MCF 10A (cell line): ENCODE data around the gene PLA2G4E. TPM values are rescaled to one million over a fixed set of nuclear protein-coding genes. Genes with fewer than 3 reads are reported as not detected.

Experiments
- BruUV-seq: library from RNA; stranded (reverse); fragments of 400-500 nt; replicated peaks from 2 replicates; lab custom pipeline; 2021; lab: Mats Ljungman, UMichigan
- CTCF ChIA-PET: fragments of 300-600 bp; sonication (Branson Sonifier 250); formaldehyde crosslinking; extraction: SDS; loops from one replicate; lab custom pipeline; 2021; ENCODE audit warnings: antibody characterized with exemption, inconsistent platforms; lab: Yijun Ruan, JAX
- POLR2A ChIA-PET: fragments of 300-600, 350-650 bp; sonication (Branson Sonifier 250); formaldehyde crosslinking; extraction: SDS; loops from one replicate; lab custom pipeline; 2020; ENCODE audit warnings: antibody characterized with exemption, inconsistent platforms; lab: Yijun Ruan, JAX
- DNase-seq: peaks from one replicate; pipeline ENCODE4 v3.0.0-alpha.2; 2018; ENCODE audit not compliant: unreplicated experiment
- H3K27ac Mint-ChIP-seq: one replicate; pipeline ENCODE4 v1.8.0; 2022; ENCODE audit warnings: mild to moderate bottlenecking, low read depth, mixed read lengths; ENCODE audit not compliant: unreplicated experiment
- H3K27me3 Mint-ChIP-seq: one replicate; pipeline ENCODE4 v1.8.0; 2022; ENCODE audit warnings: mixed read lengths; ENCODE audit not compliant: insufficient read depth, unreplicated experiment
- H3K36me3 Mint-ChIP-seq: one replicate; pipeline ENCODE4 v1.8.0; 2022; ENCODE audit warnings: mild to moderate bottlenecking, moderate library complexity, mixed read lengths; ENCODE audit not compliant: insufficient read depth, unreplicated experiment
- H3K4me1 Mint-ChIP-seq: one replicate; pipeline ENCODE4 v1.8.0; 2022; ENCODE audit warnings: mixed read lengths; ENCODE audit not compliant: insufficient read depth, unreplicated experiment
- H3K4me3 Mint-ChIP-seq: one replicate; pipeline ENCODE4 v1.8.0; 2022; ENCODE audit warnings: mild to moderate bottlenecking, moderate library complexity, mixed read lengths; ENCODE audit not compliant: unreplicated experiment
- H3K9me3 Mint-ChIP-seq: one replicate; pipeline ENCODE4 v1.8.0; 2022; ENCODE audit warnings: mixed read lengths; ENCODE audit not compliant: unreplicated experiment
- intact Hi-C: fragments of 100-400 bp; cut with micrococcal nuclease; formaldehyde crosslinking; loops from 2 replicates; pipeline ENCODE4 v1.14.1; 2022
- total RNA-seq: library from RNA; stranded (reverse); gene quantifications from 2 replicates; pipeline ENCODE4 v1.2.3, GENCODE V29; 2022
- TF ChIP-seq, protein P1 (sequence below): fragments of 200-600 bp; IDR thresholded peaks from one replicate; pipeline ENCODE4 v1.8.0; 2022; ENCODE audit warnings: antibody characterized with exemption, mild to moderate bottlenecking; ENCODE audit not compliant: unreplicated experiment

PLA2G4E gene
- total RNA-seq, 1 experiment from 2014 or later: 0.12 TPM

DNA sequence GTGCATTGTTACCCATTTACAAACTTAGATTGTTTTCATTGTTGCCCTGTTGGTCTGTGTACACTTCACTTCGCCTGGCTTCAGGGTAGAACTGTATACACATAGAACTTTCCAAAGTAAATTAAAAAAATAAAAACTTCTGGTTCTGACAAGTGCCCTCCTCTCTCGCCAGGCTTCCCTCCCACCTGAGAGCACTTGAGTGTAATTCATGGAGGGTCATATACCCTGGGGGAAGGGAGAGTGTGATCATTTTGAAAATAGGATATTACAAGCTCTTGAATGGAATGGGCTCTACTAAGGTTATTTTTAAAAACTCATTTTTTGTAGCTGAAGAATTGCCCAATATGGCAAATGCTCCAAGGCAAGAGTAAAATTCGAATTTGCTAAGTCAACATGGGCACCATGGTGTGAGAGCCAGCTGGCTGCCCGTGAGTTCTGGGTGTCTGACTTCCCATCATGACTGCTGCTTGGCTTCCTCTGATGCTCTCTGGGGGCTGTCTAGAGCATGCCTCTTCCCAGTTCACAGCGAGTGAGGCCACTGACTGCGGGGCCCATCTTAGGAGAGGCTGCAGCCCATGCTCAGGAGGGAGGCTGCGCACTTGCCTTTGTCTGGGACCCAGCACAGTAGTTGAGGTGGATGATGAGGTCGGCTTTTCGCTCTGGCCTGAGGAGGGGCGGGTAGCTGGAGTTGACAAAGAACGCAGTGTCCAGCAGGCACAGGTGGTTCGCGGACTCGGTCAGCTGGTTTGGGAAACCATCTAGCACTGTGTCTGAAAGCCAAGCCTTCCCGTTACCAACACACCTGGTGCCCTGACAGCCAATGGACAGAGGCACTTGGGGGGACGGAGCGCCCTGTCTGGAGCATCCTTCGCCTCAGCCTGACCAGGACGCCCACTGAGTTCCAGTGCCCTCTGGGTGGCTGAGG is 35.3 kb downstream of the PLA2G4E start:
- POLR2A ChIA-PET: interaction anchor here (1.8 kb wide), 1 partner anchor 13 kb away, joined by 4 read pairs; the partner anchor contains the start of gene EHD4
- intact Hi-C loops: no loop called here
- no peak for DNase-seq
- BruUV-seq: no TSS peak
- TF ChIP-seq, protein P1, sequence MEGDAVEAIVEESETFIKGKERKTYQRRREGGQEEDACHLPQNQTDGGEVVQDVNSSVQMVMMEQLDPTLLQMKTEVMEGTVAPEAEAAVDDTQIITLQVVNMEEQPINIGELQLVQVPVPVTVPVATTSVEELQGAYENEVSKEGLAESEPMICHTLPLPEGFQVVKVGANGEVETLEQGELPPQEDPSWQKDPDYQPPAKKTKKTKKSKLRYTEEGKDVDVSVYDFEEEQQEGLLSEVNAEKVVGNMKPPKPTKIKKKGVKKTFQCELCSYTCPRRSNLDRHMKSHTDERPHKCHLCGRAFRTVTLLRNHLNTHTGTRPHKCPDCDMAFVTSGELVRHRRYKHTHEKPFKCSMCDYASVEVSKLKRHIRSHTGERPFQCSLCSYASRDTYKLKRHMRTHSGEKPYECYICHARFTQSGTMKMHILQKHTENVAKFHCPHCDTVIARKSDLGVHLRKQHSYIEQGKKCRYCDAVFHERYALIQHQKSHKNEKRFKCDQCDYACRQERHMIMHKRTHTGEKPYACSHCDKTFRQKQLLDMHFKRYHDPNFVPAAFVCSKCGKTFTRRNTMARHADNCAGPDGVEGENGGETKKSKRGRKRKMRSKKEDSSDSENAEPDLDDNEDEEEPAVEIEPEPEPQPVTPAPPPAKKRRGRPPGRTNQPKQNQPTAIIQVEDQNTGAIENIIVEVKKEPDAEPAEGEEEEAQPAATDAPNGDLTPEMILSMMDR: no peak
- Mint-ChIP-seq H3K27me3 (no peaks in the 10 kb centered on the region), H3K4me1 (peaks cover 6% of the 10 kb centered on the region), H3K9me3 (no peaks in the 10 kb centered on the region), H3K27ac (no peak overlapping the region), H3K36me3 (no peaks in the 10 kb centered on the region), H3K4me3 (no peak overlapping the region)
- CTCF ChIA-PET: interaction anchor here (0.8 to 9.5 kb wide), 6 partner anchors 13 to 152 kb away, joined by 3 to 159 read pairs (median 4); no protein-coding TSS in a partner anchor

GRCh38 chr15:41984622-41985021 is 36.2 kb downstream of the PLA2G4E start:
- Mint-ChIP-seq H3K27me3 (no peaks in the 10 kb centered on the region), H3K4me1 (peaks cover 6% of the 10 kb centered on the region), H3K27ac (no peak overlapping the region), H3K9me3 (no peaks in the 10 kb centered on the region), H3K36me3 (no peaks in the 10 kb centered on the region), H3K4me3 (no peak overlapping the region)
- no peak for DNase-seq
- ChIA-PET CTCF (interaction anchor here (0.6 to 9.5 kb wide), 7 partner anchors 10 to 100 kb away, joined by 3 to 159 read pairs (median 4); partner anchors contain the start of gene EHD4), POLR2A (interaction anchor here (1.5 kb wide), 1 partner anchor 48 kb away, joined by 3 read pairs; no protein-coding TSS in a partner anchor)
- BruUV-seq: no TSS peak
- intact Hi-C loops: no loop called here
- TF ChIP-seq, protein P1: no peak

DNA sequence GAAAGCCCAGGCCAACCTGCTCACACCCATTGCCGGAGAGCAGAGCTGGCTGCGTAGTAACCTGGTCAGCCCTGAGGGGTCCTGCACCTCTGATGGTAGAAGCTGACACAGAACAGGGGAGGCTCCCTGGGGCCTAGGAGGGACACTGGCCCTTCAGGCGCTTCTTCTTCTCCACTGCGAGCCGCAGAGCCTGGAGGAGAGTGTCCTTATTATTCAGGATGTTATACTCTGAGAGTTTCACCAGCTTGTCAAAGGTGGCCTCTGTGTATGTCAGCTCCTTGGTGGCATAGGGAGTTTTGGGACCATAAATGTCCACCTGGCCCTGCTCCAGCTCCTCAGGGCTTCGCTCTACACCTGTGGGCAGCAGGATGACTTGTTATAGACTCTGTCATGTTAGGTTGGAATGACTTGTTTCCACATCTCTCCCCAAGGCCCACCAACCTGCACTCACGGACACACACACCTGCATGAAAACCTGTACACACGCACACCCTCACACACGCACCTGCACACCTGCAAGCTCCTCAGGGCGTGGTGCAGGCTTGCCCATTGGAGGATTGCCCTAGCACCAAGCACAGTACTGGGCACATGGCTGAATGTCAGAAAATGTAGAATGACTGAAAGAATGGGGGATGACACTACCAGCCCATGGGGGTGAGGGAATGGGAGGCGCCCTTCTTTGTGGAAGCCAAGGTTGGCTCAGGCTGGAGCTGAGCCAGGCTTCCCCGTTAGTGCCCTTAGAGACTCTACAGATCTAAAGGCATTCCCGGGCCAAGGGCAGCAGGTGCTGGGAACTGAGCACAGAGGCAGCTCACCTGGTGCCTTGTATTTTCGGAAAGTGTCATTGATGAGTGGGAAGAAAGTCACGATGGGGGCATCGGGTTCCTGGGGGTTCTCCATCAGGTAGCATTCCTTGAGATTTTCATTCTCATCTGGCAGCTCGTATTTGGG is 36.9 kb downstream of the PLA2G4E start:
- no peaks in the 10 kb centered on the region for H3K9me3 Mint-ChIP-seq
- no TSS peak for BruUV-seq
- intact Hi-C loops: no loop called here
- ChIA-PET POLR2A (interaction anchor here (1.5 kb wide), 1 partner anchor 48 kb away, joined by 3 read pairs; no protein-coding TSS in a partner anchor), CTCF (interaction anchor here (0.5 to 9.5 kb wide), 7 partner anchors 9 to 101 kb away, joined by 3 to 159 read pairs (median 3); partner anchors contain the start of gene EHD4)
- no peaks in the 10 kb centered on the region for H3K27me3 Mint-ChIP-seq
- no peak overlapping the region for H3K4me3 Mint-ChIP-seq
- TF ChIP-seq, protein P1: no peak
- H3K4me1 Mint-ChIP-seq: peaks cover 6% of the 10 kb centered on the region
- H3K36me3 Mint-ChIP-seq: no peaks in the 10 kb centered on the region
- H3K27ac Mint-ChIP-seq: no peak overlapping the region
- no peak for DNase-seq
